ENCODE results near the gene PDAP1. TPM values are rescaled to one million over a fixed set of nuclear protein-coding genes. Genes with fewer than 3 reads are reported as not detected.
"Not testable (repeated sequence)": the region's sequence is repeated elsewhere in the genome, so short reads cannot be mapped to it uniquely, and the experiment has no call there.

The PDAP1 gene
- total RNA-seq, 1 experiment from 2014 or later = 144 TPM

DNA sequence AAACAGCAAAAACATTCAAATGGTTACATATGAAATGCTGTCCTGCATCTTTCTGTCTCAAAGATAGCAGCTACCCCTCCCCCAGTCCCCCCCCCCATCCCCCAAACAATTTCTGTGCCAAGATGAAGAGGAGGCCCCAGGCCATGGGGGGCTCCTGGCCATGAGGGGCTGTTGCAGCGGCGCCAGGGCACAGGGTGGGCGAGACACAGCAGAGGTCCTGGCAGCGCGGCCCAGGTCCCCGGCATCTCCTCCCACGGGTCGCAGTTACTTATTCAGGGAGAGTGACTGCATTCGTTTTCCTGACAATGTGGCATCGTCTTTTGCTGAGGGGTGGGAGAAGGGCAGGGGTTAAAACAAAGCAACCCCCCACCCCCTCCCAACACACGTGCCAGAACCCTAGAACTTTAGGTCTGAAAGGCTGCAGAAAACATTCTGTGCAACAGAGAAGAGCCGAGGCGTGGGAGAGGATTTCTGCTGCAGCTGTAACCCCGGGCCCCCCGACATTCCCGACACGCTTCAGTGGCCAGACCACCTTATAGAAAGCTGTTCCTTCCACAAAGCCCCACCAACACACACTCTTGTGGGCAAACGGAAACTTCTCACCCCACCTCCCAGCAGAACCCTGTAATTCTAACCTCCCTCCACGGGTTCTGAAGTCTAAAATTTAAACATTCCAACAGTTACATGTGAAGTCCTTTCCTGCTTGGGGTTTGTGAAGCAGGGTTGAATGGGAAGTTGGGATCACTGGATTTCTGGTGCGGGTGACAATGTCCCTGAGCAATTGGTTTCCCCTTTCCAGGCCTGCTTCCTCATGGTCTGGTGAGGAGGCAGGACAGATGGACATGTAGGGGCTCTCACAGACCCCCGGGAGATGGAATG, 11.7 kb downstream of the PDAP1 start:
- DNase-seq (ENCODE audit: low read depth) = no peak

DNA sequence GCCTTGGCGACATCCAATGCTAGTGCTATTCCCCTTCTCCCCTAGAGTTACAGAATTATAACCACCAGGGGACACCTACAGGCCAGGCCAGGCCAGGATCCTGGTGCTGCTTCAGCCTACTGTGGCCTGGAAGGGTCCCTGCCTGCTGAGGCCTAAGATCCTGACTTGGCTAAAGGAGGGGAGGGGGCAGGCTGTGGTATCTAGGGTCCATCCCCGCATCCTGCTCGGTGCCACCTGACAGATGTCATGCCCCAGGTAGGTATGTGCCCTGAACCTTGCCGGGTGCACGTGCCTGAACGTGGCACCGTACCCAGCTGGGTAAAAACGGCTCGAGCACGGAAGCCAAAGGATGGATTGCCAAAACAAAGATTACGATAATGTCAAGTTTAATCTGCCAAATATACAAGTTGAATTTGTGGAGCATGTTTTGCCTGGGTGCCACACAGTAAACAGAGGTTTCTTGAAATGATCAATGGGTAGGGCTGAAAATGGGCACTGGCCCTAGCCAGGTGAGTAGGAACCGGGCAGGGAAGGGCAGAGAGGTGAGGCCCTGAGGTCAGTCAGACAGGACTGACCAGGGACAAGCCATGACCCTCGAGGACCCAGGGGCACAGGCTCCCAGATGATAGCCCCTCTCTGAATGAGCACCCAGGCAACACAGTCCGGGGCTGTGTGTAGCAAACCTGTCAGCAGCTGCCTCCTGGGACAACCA, 12.6 kb downstream of the PDAP1 start:
- no peak for DNase-seq (ENCODE audit: low read depth)

DNA sequence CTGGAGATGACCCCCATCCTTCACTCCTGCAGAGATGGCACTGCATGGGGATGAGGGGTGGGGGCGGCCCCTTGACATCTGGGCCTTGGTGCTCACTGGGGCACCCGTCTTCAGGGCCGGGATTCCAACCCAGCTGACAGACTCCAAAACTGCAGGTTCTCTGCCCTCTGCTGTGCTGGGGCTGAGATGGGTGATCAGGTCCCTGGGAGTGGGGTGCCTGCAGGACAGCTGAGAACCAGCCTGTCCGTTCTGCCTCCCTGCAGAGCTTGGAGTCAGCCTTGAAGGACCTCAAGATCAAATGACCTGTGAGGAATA, 14.3 kb downstream of the PDAP1 start:
- no peak for DNase-seq (ENCODE audit: low read depth)

DNA sequence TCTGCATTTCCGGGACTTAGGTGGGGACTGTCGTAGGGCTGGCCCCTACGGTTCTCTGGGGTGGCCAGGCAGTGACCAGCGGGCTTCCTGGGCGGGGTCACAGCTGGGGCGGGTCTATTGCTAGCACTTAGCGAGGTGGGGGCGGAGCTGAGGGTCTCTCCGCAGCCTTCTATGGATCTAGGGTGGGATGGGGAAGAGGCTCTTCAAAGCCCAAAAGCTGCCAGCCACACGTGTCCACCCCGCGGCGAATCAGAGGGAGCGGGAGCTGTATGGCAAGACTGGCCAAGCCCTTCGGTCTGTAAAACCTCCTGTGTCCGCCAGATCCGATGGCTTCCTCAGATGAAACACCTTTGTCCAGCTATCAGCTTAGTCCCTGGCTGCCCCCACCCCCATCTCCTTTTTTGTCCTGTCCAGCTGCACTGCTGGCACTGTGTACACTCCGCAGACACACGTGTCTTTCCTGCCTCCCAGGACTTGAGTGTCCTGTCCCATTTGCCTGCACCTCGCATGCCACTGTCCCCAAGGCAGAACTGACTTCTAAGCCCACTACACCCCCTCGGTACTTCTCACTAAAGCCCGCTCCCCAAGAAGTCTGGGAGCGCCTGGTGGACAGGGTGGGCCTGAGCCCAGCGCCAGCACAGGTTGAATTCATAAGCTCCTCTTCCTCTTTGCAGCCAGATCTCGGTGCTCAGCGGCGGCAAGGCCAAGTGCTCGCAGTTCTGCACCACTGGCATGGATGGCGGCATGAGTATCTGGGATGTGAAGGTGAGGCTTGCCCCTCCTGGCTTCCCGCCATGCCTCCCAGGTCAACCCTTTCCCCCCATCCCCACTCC, 14.8 kb downstream of the PDAP1 start:
- no peak for DNase-seq (ENCODE audit: low read depth)

DNA sequence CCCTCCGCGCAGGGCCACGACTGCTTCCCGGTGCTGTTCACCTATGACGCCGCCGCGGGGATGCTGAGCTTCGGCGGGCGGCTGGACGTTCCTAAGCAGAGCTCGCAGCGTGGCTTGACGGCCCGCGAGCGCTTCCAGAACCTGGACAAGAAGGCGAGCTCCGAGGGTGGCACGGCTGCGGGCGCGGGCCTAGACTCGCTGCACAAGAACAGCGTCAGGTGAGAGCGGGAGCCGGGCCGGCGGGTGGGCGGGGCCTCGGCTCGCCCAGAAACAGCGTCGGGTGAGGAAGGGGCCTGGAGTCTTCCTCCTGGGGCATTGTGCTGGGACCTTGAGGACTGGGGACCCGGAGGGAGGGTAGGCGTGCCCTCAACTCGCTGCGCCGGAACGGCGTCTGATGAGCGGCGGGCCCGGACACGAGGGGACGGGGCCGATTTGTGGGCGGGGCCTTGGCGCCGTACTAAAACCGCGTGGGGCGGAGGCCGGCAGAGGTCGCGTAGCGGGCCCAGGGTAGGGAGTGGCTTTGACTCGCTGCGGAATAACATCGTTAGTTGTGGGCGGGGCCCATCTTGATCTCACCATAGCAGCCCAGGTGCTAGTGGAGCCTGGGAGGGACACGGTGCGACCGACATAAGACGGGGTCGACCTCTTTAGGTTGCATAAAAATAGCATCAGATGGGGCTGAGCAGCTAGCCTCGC, 15.6 kb downstream of the PDAP1 start:
- no peak for DNase-seq (ENCODE audit: low read depth)

DNA sequence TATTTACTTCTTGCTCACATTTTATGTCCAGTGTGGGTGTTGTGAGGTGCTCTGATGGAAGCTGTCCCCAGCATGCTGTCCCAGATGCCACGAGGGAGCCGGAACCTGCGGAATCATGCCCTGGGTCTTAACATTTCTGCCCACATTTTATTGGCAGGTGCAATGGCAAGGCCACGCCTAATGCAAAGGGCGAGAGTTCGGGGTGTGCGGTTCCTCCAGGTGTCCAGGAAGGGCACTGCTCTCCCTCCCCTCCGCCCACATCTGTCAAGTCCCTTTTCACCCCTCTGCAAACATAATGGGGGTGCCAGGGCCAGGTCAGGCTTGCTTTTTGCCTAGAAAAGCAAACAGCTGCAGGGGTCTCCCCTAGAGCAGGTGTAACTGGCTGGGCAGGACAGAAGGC, 16.4 kb downstream of the PDAP1 start:
- no peak for DNase-seq (ENCODE audit: low read depth)

DNA sequence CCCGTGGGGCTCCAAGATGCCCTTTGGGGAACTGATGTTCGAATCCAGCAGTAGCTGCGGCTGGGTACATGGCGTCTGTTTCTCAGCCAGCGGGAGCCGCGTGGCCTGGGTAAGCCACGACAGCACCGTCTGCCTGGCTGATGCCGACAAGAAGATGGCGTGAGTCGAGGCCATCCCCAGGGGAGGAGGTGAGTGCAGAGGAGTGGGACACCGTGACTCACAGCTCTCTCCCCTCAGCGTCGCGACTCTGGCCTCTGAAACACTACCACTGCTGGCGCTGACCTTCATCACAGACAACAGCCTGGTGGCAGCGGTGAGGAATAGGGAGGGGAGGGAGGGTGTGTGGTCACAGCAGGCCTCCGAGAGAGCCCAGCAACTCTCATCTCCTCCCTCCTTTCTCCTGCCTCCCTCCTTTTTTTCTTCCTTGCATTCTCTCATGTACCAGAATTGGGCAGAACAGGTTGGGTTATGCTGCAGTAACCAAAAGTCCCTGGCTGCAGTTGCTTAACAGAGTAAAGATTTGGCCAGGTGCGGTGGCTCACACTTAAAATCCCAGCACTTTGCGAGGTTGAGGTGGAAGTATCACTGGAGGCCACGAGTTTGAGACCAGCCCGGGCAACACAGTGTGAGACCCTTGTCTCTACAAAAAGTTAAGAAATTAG, 17.3 kb downstream of the PDAP1 start:
- no peak for DNase-seq (ENCODE audit: low read depth)

DNA sequence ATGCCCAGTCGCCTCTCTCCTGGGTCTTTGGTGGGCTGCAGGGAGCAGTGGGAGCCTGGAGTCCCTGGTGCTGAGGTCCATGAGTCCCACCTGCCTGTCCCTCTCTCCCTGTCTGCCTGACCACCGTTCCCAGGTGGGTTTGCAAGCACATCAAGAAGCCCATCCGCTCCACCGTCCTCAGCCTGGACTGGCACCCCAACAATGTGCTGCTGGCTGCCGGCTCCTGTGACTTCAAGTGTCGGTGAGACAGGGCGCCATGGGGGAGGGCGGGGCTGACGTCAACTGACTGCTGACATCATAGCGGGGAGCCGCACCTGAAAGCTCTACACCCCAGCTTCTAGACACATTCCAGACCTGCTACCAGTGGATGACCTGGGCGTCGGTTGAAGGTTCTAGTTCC, 18.6 kb downstream of the PDAP1 start:
- no peak for DNase-seq (ENCODE audit: low read depth)

DNA sequence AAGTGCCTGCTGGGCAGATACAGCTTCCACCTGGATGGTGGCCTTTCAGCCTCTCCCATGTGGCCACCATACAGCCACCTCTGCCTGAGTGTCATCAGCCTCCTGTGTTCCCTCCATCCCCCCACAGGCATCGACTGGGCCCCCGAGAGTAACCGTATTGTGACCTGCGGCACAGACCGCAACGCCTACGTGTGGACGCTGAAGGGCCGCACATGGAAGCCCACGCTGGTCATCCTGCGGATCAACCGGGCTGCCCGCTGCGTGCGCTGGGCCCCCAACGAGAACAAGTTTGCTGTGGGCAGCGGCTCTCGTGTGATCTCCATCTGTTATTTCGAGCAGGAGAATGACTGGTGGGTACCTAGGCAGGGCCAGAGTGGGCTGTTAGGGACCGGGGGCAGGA, 20.5 kb downstream of the PDAP1 start:
- no peak for DNase-seq (ENCODE audit: low read depth)

DNA sequence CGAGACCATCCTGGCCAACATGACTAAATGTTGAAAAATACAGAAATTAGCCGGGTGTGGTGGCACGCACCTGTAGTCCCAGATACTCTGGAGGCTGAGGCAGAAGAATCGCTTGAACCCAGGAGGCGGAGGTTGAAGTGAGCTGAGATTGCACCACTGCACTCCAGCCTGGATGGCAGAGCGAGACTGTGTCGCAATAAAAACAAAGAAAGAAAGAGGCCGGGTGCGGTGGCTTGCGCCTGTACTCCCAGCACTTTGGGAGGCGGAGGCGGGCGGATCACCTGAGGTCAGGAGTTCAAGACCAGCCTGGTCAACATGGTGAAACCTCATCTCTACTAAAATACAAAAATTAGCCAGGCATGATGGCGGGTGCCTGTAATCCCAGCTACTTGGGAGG, 21.2 kb downstream of the PDAP1 start:
- DNase-seq (ENCODE audit: low read depth) = not testable (repeated sequence)

DNA sequence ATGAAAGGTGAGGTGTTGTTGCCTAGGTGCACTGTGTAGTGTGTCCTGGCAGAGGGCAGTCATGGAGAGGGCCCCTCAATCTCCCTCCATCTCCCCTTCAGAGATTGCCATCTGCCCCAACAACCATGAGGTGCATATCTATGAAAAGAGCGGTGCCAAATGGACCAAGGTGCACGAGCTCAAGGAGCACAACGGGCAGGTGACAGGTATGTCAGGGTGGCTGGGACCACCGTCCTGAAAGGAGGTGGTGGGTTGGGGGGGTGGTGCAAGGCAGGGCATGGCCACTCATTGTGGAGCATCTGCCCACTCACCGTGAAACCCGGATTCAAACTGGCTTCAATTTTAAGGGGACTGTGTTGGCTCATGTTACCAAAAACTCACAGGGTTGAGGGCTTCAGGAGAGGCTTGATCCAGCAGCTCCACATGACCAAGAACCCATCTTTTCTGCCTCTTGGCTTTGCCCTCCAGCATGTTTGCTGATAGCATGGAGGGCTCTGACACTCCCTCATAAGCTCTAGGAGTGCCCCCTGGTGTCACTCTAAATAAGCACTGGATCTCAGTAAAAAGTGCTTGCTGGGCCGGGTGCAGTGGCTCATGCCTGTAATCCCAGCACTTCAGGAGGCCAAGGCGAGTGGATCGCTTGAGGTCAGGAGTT, 21.7 kb downstream of the PDAP1 start:
- DNase-seq (ENCODE audit: low read depth) = peak; percentile 60

DNA sequence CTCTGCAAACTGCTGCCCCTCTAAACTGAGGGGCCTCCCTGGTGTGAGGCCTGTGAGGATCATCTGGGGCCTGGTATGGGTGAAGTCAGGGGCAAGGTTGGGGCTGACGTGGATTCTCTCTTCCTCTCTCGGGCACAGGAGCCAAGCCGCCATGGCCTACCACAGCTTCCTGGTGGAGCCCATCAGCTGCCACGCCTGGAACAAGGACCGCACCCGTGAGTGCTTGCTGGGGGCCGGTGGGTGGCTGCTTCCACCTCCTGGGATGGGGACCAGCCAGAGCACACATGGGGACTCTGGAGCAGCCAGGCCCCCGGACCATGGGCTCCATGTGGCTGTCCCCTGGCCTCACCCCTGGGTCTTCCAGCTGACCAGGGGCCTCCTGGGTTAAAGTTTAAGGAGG, 22.8 kb downstream of the PDAP1 start:
- no peak for DNase-seq (ENCODE audit: low read depth)

DNA sequence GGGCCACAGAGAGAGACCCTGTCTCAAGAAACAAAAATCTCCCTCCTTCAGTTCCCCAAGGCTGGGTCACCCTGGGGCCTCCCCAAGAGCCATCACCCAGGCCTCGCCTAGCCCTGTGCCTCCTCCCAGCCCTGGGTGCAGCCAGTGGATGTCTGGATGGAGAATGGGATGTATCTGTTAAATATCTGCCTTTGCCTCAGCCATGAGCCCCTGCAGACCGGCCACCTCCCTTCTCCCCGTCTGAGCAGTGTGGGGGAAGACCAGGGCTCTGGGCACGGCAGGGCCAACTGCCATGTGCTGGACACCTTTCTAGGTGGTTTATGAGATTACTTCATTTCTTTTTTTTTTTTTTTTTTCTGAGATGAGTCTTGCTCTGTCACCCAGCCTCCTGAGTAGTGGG, 23.9 kb downstream of the PDAP1 start:
- DNase-seq (ENCODE audit: low read depth) = no peak

DNA sequence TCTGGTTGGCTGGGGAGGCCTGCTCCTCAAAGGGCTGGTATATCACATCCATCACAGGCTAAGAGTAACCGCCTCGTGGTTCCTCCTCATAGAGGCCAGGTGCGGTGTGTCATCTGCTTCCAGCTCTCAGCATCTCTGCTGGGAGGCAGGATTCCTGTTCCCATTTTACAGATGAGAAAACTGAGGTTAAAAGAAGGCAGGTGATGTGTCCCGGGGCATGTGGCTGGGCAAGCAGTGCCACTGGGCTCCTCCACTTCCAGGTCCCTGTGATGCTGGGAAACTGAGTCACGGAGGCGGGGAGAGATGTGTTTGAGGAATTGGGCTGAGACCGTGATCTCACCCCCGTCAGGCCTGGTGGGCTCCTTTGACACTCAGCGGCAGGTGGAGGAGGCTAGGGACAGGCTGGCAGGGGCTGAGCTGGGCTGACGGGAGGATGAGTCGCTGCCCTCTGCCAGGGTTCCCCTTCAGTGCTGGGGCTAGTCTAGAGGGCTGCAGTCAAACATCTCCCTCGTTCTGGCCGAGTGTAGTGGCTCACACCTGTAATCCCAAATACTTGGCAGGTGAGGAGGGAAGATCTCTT, 24.5 kb downstream of the PDAP1 start:
- DNase-seq (ENCODE audit: low read depth) = no peak

DNA sequence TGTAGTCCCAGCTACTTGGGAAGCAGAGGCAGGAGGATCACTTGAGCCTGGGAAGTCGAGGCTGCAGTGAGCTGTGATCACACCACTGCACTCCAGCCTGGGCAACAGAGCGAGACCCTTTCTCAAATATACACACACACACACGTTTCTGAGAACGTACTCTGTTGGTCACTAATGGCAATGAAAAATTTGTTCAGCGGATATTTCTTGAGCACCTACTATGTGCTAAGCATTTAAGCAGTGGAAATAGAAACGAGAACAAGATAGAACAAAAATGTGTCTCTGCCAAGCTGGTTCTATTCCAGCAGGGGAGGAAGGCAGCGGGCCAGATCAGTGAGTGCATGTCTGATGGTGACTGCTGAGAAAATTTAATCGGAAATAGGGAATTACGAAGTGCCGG, 25.2 kb downstream of the PDAP1 start:
- no peak for DNase-seq (ENCODE audit: low read depth)

DNA sequence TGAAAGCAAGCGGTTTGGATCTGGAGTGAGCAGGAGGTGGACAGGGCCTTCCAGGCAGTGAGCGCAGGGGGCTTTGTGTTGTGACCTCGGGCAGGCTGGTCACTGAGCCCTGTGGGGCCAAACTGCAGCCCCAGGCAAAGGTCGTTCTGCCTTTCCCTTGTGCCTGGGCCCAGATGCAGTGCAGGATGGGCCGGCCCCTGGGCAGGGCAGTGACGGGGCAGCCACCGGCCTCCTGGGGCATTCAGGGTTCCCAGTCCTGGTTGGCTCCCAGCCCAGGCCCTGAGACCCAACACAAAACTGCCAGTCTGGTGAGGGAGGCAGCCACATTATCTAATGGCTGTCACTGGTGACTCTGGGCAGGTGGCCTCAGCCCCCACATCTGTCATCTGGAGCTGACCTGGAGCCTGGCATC, 26.7 kb downstream of the PDAP1 start:
- DNase-seq (ENCODE audit: low read depth) = no peak

DNA sequence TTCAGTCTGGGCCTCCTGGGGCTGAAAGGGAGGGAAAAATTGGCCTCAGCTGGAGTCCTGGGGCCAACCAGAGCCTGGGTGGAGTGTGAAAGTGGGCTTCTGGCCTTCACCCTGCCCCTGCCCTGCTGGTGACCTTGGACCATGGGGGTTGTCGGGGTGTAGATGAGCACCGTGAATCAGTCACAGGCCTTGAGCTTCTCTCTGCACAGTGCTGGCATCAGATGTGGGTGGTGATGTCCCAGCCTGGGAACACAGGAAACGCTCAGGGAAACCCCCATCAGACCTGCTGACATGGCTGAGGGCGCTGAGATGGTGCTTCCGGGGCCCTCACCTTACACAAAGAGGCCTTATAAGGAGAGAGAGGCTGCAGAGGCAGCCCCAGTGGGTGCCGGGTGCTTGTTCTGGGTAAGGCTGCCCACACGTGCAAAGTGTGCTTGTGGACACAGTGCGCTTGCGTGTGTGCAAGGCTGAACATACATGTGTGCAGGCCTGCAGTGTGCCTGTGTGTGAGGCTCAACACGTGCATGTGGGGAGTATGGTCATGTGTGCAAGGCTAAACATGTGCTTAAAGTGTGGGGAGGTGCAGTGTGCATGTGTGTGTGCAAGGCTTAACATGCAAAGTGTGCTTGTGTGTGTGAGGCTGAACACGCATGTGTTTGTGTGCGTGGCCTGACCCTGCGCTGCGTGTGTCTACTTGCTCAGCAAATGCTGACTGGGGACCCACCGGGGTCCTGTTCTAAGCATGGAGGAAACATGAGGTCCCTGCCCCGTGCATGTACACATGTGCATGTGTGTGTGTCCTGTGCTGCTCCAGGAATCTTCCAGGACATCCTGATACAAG, 27.4 kb downstream of the PDAP1 start:
- DNase-seq (ENCODE audit: low read depth) = no peak

DNA sequence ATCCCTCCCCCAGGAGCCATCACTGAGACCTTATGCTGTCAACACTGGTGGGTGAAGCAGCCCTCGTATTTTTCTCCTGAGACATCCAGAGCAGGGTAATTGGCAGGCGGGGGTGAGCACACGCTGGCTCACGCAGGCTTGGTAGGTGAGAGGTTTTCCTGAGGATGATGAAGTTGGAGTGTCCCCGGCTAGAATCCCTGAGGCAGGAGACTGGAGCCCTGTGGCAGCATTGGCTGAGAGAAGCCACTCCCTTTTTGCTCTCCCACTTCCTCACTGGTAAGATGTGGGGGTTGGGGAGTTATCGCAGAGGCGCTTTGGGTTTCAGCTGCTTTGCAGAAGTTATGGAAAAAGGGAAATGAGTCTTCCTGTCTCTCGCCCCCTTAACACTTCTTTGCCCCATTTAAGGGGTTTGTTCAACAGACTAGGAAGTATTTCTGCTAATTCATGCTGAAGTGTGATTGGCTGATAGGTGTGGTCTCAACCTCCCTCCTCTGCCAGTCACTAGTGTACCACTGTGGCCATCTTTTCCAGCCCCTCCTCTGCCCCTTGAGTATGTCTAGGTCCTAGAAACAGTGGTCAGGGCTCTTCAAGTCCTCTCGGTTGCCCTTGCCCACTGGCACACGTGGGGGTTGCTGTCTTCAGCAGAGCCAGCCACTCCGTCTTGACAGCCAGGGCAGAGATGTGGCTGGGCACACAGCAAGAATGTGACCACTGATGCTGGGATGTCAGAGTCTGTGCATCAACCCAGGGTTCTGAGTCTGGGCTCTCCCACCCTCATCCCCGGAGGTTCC, 28.2 kb downstream of the PDAP1 start:
- DNase-seq (ENCODE audit: low read depth) = no peak

DNA sequence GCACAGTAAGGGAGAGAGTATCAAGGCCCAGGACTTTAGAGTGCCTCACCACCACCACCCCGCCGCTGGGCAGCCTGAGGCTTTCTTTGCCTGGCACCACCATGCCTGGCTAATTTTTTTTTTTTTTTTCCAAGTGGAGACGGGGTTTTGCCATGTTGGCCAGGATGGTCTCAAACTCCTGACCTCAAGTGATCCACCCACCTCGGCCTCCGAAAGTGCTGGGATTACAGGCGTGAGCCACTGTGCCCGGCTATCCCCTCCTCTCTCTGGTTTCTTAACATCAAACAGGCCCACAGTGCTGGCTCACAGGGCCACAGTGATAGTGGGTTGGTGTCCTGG, 28.7 kb downstream of the PDAP1 start:
- DNase-seq (ENCODE audit: low read depth) = not testable (repeated sequence)
